Esophagus squamous epithelium (tissue), 4 donors: ENCODE measurements around the gene KCTD12.

Experiments used
- POLR2A ChIP-seq, 4 donors: fragments of 450-650 bp; IDR thresholded peaks; one replicate each; pipeline ENCODE4 v1.6.1; 2017; ENCODE audit warnings: antibody characterized with exemption in 4 of 4, mild to moderate bottlenecking in 4 of 4, moderate library complexity in 3 of 4
- TF ChIP-seq, protein P1 (sequence below), 6 experiments: fragments of 450-650 bp in 4 of 6; fragments of 200-600 bp in 2 of 6; sonication (generic) in 2 of 6; IDR thresholded peaks; one replicate each; pipeline ENCODE4 v1.5.1; 2016 to 2019; ENCODE audit warnings: antibody characterized with exemption in 6 of 6, mild to moderate bottlenecking in 4 of 6, moderate library complexity in 4 of 6

DNA sequence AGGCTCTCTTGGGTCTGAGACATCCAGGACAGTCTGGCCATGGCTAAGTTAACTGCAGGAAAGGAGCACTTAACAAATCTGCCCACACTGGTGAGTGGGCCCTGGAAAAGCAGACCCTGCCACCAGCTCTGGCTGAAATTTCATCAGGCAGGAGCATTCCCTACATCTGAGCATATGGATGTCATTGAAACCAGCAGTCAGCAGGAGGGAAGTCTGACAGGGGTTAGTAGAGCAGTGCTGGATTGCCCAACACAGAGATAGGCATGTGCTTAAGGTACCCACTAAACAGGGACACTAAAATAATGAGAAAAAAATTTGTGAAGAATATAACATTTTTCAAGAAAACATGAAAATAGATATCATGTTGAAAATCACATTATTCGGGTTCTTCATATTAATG is 48.5 kb upstream of the KCTD12 start:
- TF ChIP-seq, protein P1, sequence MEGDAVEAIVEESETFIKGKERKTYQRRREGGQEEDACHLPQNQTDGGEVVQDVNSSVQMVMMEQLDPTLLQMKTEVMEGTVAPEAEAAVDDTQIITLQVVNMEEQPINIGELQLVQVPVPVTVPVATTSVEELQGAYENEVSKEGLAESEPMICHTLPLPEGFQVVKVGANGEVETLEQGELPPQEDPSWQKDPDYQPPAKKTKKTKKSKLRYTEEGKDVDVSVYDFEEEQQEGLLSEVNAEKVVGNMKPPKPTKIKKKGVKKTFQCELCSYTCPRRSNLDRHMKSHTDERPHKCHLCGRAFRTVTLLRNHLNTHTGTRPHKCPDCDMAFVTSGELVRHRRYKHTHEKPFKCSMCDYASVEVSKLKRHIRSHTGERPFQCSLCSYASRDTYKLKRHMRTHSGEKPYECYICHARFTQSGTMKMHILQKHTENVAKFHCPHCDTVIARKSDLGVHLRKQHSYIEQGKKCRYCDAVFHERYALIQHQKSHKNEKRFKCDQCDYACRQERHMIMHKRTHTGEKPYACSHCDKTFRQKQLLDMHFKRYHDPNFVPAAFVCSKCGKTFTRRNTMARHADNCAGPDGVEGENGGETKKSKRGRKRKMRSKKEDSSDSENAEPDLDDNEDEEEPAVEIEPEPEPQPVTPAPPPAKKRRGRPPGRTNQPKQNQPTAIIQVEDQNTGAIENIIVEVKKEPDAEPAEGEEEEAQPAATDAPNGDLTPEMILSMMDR (IDR thresholded peaks at IDR 0.05): no peak
- TF ChIP-seq POLR2A (IDR thresholded peaks at IDR 0.05): no peak
